Activated CD8-positive, alpha-beta memory T cell treated with anti-CD3 and anti-CD28 coated beads for 4 hours (primary cell): ENCODE measurements around the gene DEFB112.

Experiments
- DNase-seq, 2 donors: peaks; one replicate each; pipeline ENCODE4 v3.0.0-alpha.2; 2020; ENCODE audit warnings: low read depth in 2 of 2

The DEFB112 gene

DNA sequence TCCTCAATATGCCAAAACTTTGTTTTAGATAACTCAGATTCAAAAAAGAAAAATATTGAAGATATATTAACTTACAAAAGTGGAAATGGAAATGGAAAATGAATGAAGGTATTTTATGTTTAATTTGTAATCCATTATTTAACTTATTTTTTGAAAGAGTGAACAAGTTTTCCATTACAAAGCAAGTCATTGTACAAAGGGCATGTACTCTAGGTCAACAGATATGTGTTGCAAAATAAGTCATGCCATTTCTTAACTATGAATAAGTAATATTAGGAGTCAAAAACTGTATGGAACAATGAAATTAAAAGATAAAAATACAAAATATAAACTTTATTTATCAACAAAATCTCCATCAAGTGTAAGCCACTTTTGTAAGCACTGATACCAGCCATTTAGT is 54.5 kb downstream of the DEFB112 start:
- no peak for DNase-seq
